ENCODE results near the gene GAD2.

DNA sequence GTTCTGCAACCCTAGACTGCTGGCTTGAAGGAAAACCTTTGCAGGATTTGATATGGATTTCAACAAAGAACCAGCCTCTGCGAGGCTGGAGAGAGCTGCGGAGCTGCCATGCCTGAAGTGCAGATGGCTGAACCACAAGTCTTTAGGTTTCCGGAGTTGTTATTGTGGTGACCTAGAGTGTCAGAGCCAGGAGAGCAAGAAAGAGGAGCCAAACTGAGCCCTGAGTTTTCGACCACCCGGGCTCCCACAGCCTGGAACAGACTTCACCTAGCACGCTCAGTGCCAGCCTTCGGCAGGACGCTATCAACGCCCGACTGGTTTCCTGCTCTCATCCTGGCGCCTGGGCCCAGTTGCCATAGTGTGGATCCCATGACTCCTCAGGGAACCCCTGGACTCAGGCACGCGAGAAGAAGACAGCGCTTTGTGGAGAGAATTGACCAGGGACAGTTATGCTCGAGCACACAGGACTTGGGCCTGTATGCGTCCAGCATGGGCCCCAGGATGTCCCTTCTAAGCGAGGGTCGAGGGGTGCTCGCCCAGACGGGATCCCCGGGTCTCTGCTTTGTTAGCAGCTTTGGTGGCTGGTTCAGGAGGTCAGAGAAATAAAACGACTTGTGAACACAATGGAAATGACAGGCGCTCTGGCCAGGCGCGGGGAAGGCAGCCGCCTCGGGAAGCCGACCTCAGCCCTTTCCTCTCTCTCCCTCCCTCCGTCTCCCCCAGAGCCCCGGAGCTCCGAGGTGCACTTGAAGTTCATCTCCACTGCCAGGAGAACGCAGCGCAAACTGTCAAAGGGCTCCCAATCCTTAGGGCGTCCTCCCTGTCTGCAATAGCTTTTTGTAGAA, 1.8 kb upstream of the GAD2 start:
- no peak for TF ChIP-seq CTCF (IDR thresholded peaks at IDR 0.05)
- TF ChIP-seq POLR2A (IDR thresholded peaks at IDR 0.05), result no peak
- no peak for TF ChIP-seq POLR2AphosphoS5 (IDR thresholded peaks at IDR 0.05; ENCODE audit: insufficient read depth in 1 of 2, low read depth in 1 of 2)
